OCI-LY1 (cell line): ENCODE data around the gene KCNIP3.

Experiments used
- H2AFZ ChIP-seq: fragments of 200-600 bp; sonication (generic), shearing (Covaris generic); 2 replicates; pipeline ENCODE4 v1.6.0; 2014; ENCODE audit warnings: antibody characterized with exemption, mild to moderate bottlenecking, low read length
- H3F3A ChIP-seq: fragments of 200-600 bp; sonication (generic), shearing (Covaris generic); 2 replicates; pipeline ENCODE4 v1.6.0; 2014; ENCODE audit warnings: mild to moderate bottlenecking, antibody characterized with exemption, low read length, moderate library complexity; ENCODE audit not compliant: insufficient read depth
- H3K27ac ChIP-seq: fragments of 200-600 bp; sonication (generic); 2 replicates; pipeline ENCODE4 v1.5.1; 2014; ENCODE audit warnings: low read length, mixed run types, mild to moderate bottlenecking, low read depth; ENCODE audit not compliant: poor library complexity, severe bottlenecking
- H3K27me3 ChIP-seq: fragments of 200-600 bp; sonication (generic); 2 replicates; pipeline ENCODE4 v1.6.0; 2014; ENCODE audit warnings: antibody characterized with exemption, mild to moderate bottlenecking, low read length, moderate library complexity; ENCODE audit not compliant: insufficient read depth
- H3K36me3 ChIP-seq: fragments of 200-600 bp; sonication (generic); 2 replicates; pipeline ENCODE4 v1.6.1; 2014; ENCODE audit warnings: mild to moderate bottlenecking, antibody characterized with exemption, low read length, moderate library complexity, mixed read lengths; ENCODE audit not compliant: insufficient read depth
- H3K4me1 ChIP-seq: fragments of 200-600 bp; sonication (generic); 2 replicates; pipeline ENCODE4 v1.5.1; 2014; ENCODE audit warnings: mild to moderate bottlenecking, low read length, moderate library complexity; ENCODE audit not compliant: insufficient read depth, severe bottlenecking
- H3K4me2 ChIP-seq: fragments of 200-600 bp; sonication (generic), shearing (Covaris generic); 2 replicates; pipeline ENCODE4 v1.6.1; 2014; ENCODE audit warnings: low read length
- H3K4me3 ChIP-seq: fragments of 200-600 bp; sonication (generic); 2 replicates; pipeline ENCODE4 v1.5.1; 2014; ENCODE audit warnings: low read length, low read depth, mild to moderate bottlenecking, mixed read lengths; ENCODE audit not compliant: poor library complexity, severe bottlenecking
- H3K79me2 ChIP-seq: fragments of 200-600 bp; shearing (Covaris generic); 2 replicates; pipeline ENCODE4 v1.6.1; 2016; ENCODE audit warnings: mixed run types, low read length, mixed read lengths; ENCODE audit not compliant: insufficient read depth
- H3K9ac ChIP-seq: fragments of 200-600 bp; sonication (generic), shearing (Covaris generic); 2 replicates; pipeline ENCODE4 v1.6.1; 2014; ENCODE audit warnings: mild to moderate bottlenecking, low read length, mixed read lengths
- H3K9me2 ChIP-seq: fragments of 200-600 bp; sonication (generic), shearing (Covaris generic); 2 replicates; pipeline ENCODE4 v1.6.1; 2014; ENCODE audit warnings: low read depth, mild to moderate bottlenecking, low read length, mixed read lengths
- H3K9me3 ChIP-seq: fragments of 200-600 bp; shearing (Covaris generic); 2 replicates; pipeline ENCODE4 v1.6.1; 2014; ENCODE audit warnings: low read length, mixed read lengths
- H4K20me1 ChIP-seq: fragments of 200-600 bp; sonication (generic), shearing (Covaris generic); 2 replicates; pipeline ENCODE4 v1.6.0; 2016; ENCODE audit warnings: mild to moderate bottlenecking, low read length; ENCODE audit not compliant: insufficient read depth
- CTCF ChIP-seq: fragments of 200-600 bp; sonication (generic), shearing (Covaris generic); IDR thresholded peaks from 2 replicates; pipeline ENCODE4 v1.5.1; 2017; ENCODE audit warnings: mild to moderate bottlenecking, antibody characterized with exemption, low read length, moderate library complexity, mixed read lengths
- EZH2 ChIP-seq: fragments of 200-600 bp; sonication (generic), shearing (Covaris generic); IDR thresholded peaks from 2 replicates; pipeline ENCODE4 v1.8.0; 2017; ENCODE audit warnings: borderline replicate concordance, mixed run types, mild to moderate bottlenecking, antibody characterized with exemption, low read length, moderate library complexity, mixed read lengths

Gene KCNIP3

GRCh38 chr2:95275151-95275515 lies 22.0 kb upstream of the KCNIP3 start:
- H3K9me2 ChIP-seq: no peaks in the 10 kb centered on the region
- no peaks in the 10 kb centered on the region for H3K4me1 ChIP-seq
- H2AFZ ChIP-seq: no peak overlapping the region
- H3K27me3 ChIP-seq: no peaks in the 10 kb centered on the region; the same call in 1 of the 2 replicates
- TF ChIP-seq EZH2 (no peak), CTCF (no peak)
- H3K9me3 ChIP-seq: no peaks in the 10 kb centered on the region
- no peaks in the 10 kb centered on the region for H3F3A ChIP-seq
- H3K36me3 ChIP-seq: no peaks in the 10 kb centered on the region
- no peak overlapping the region for H3K27ac ChIP-seq
- H3K79me2 ChIP-seq: no peaks in the 10 kb centered on the region
- H4K20me1 ChIP-seq: no peaks in the 10 kb centered on the region
- H3K4me3 ChIP-seq: no peak overlapping the region
- H3K4me2 ChIP-seq: no peak overlapping the region
- H3K9ac ChIP-seq: no peak overlapping the region

GRCh38 chr2:95275601-95276243 lies 21.4 kb upstream of the KCNIP3 start:
- no peaks in the 10 kb centered on the region for H3K4me1 ChIP-seq
- no peaks in the 10 kb centered on the region; the same call in 1 of the 2 replicates for H3K27me3 ChIP-seq
- H3F3A ChIP-seq: no peaks in the 10 kb centered on the region
- H3K9me2 ChIP-seq: no peaks in the 10 kb centered on the region
- no peak overlapping the region for H3K27ac ChIP-seq
- H3K79me2 ChIP-seq: no peaks in the 10 kb centered on the region
- H3K4me3 ChIP-seq: no peak overlapping the region
- H4K20me1 ChIP-seq: no peaks in the 10 kb centered on the region
- no peaks in the 10 kb centered on the region for H3K36me3 ChIP-seq
- no peak for TF ChIP-seq CTCF
- no peak for TF ChIP-seq EZH2
- no peaks in the 10 kb centered on the region for H3K9me3 ChIP-seq
- H3K4me2 ChIP-seq: no peak overlapping the region
- no peak overlapping the region for H3K9ac ChIP-seq
- H2AFZ ChIP-seq: no peak overlapping the region

DNA sequence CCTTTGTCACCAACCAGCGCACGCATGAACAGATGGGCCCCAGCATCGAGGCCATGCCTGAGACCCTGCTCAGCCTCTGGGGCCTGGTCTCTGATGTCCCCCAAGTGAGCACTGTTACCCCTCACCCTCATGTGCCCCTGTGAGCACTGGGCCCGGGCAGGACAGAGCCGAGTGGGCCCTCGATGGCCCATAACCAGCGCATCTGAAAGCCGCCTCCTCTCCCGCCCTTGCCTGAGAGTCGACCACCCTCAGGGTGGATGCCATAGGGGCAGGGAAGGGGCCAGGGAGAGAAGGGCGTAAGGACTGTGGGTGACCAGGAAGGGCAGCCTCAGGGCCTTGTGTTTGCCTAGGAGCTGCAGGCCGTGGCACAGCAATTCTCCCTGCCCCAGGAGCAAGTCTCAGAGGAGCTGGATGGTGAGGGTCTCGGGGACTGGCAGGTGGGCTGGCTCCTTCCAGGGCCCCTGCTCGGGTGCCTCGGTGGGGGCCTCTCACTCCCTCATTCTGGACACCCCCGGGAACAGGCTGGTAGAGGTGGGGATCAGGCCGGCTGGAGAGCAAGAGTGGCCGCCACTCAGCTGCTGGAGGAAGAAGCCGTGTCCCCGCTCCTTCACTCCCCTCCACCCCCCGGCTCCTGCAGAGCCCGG lies 20.8 kb upstream of the KCNIP3 start:
- H3K4me1 ChIP-seq: no peaks in the 10 kb centered on the region

More for the DNA sequence above, 20.8 kb upstream of the KCNIP3 start:
- no peaks in the 10 kb centered on the region for H3K9me2 ChIP-seq
- H4K20me1 ChIP-seq: no peaks in the 10 kb centered on the region
- H3K9me3 ChIP-seq: no peaks in the 10 kb centered on the region
- no peak overlapping the region for H3K4me3 ChIP-seq
- no peak overlapping the region for H3K27ac ChIP-seq
- TF ChIP-seq CTCF: no peak
- TF ChIP-seq EZH2: no peak
- no peak overlapping the region for H3K9ac ChIP-seq
- H3K4me2 ChIP-seq: no peak overlapping the region
- no peaks in the 10 kb centered on the region for H3F3A ChIP-seq
- H3K79me2 ChIP-seq: no peaks in the 10 kb centered on the region
- no peaks in the 10 kb centered on the region for H3K36me3 ChIP-seq
- no peaks in the 10 kb centered on the region; the same call in 1 of the 2 replicates for H3K27me3 ChIP-seq
- H2AFZ ChIP-seq: no peak overlapping the region
